Muscle of back (tissue), 11 donors: ENCODE measurements around the gene ZNF697. TPM values are rescaled to one million over a fixed set of nuclear protein-coding genes. Genes with fewer than 3 reads are reported as not detected.

Source experiments
- DNase-seq, 3 donors: peaks; one replicate each; pipeline versions ENCODE4 v3.0.0 to v3.0.0-alpha.2; 2013
- polyA plus RNA-seq, 10 donors: library from polyadenylated mRNA; unstranded; fragments of 120-200 nt; gene quantifications; one replicate each; pipeline ENCODE4 v1.2.1, GENCODE V29; 2013; ENCODE audit not compliant: insufficient read length in 10 of 10

Gene ZNF697
- polyA plus RNA-seq, 10 donors: 7.9 to 12.5 (median 10.8) TPM

GRCh38 chr1:119664067-119664466 lies 16.0 kb upstream of the ZNF697 start:
- DNase-seq: no peak

GRCh38 chr1:119662034-119662437 lies 14.0 kb upstream of the ZNF697 start:
- DNase-seq: no peak

GRCh38 chr1:119660253-119661083 lies 12.4 kb upstream of the ZNF697 start:
- no peak for DNase-seq

- peak in 1 of 3 donors; percentile 43 for DNase-seq
Measured at GRCh38 chr1:119659628-119660027, 11.6 kb upstream of the ZNF697 start.

GRCh38 chr1:119656410-119656955 lies 8.4 kb upstream of the ZNF697 start:
- DNase-seq: no peak

GRCh38 chr1:119655154-119655553 lies 7.1 kb upstream of the ZNF697 start:
- DNase-seq: no peak

- peak in 1 of 3 donors; percentile 76 for DNase-seq
Measured at GRCh38 chr1:119653839-119654170, 5.7 kb upstream of the ZNF697 start.

- DNase-seq: no peak
Measured at GRCh38 chr1:119653135-119653838, 5.2 kb upstream of the ZNF697 start.

- no peak for DNase-seq
Measured at GRCh38 chr1:119652587-119652986, 4.5 kb upstream of the ZNF697 start.

GRCh38 chr1:119651641-119652040 lies 3.6 kb upstream of the ZNF697 start:
- DNase-seq: no peak

- no peak for DNase-seq
Measured at GRCh38 chr1:119651133-119651532, 3.1 kb upstream of the ZNF697 start.

GRCh38 chr1:119648620-119649004 lies 546 bp upstream of the ZNF697 start:
- no peak for DNase-seq

- DNase-seq: no peak
Measured at GRCh38 chr1:119647228-119647733, 785 bp downstream of the ZNF697 start.

- DNase-seq: peak in 1 of 3 donors; percentile 69
Measured at GRCh38 chr1:119646521-119647227, 1.4 kb downstream of the ZNF697 start.

GRCh38 chr1:119639109-119639508 lies 9.0 kb downstream of the ZNF697 start:
- DNase-seq: no peak

- DNase-seq: no peak
Measured at GRCh38 chr1:119637710-119638109, 10.4 kb downstream of the ZNF697 start.

GRCh38 chr1:119636491-119637089 lies 11.5 kb downstream of the ZNF697 start:
- no peak for DNase-seq

GRCh38 chr1:119635811-119636390 lies 12.2 kb downstream of the ZNF697 start:
- no peak for DNase-seq

- no peak for DNase-seq
Measured at GRCh38 chr1:119634016-119634415, 14.1 kb downstream of the ZNF697 start.

GRCh38 chr1:119633575-119633974 lies 14.5 kb downstream of the ZNF697 start:
- DNase-seq: no peak

GRCh38 chr1:119632841-119633240 lies 15.2 kb downstream of the ZNF697 start:
- no peak for DNase-seq
